DOHH2 (cell line): ENCODE measurements around the gene GATAD2B.
"Not testable (repeated sequence)": the region's sequence is repeated elsewhere in the genome, so short reads cannot be mapped to it uniquely, and the experiment has no call there.

Experiments
- H3F3A ChIP-seq: fragments of 200-600 bp; sonication (generic), shearing (Covaris generic); 2 replicates; pipeline ENCODE4 v1.6.0; 2016; ENCODE audit warnings: antibody characterized with exemption, mild to moderate bottlenecking; ENCODE audit not compliant: control insufficient read depth, insufficient read depth
- H3K27ac ChIP-seq: fragments of 200-600 bp; sonication (generic); 2 replicates; pipeline ENCODE4 v1.5.1; 2014; ENCODE audit warnings: low read depth, mild to moderate bottlenecking, low read length, moderate library complexity
- H3K27me3 ChIP-seq: fragments of 200-600 bp; sonication (generic); 2 replicates; pipeline ENCODE4 v1.6.1; 2014; ENCODE audit warnings: mild to moderate bottlenecking, low read length, mixed read lengths; ENCODE audit not compliant: control insufficient read depth
- H3K36me3 ChIP-seq: fragments of 200-600 bp; sonication (generic); 2 replicates; pipeline ENCODE4 v1.6.1; 2014; ENCODE audit warnings: mild to moderate bottlenecking, low read length, moderate library complexity, mixed read lengths; ENCODE audit not compliant: control insufficient read depth
- H3K4me1 ChIP-seq: fragments of 200-600 bp; sonication (generic); 2 replicates; pipeline ENCODE4 v1.6.1; 2014; ENCODE audit warnings: mild to moderate bottlenecking, low read length, mixed read lengths; ENCODE audit not compliant: control insufficient read depth
- H3K4me2 ChIP-seq: fragments of 200-600 bp; sonication (generic); 2 replicates; pipeline ENCODE4 v1.6.0; 2014; ENCODE audit warnings: mild to moderate bottlenecking, low read length, moderate library complexity
- H3K4me3 ChIP-seq: fragments of 200-600 bp; sonication (generic); 2 replicates; pipeline ENCODE4 v1.5.1; 2014; ENCODE audit warnings: mild to moderate bottlenecking, low read length, mixed read lengths
- H3K79me2 ChIP-seq: fragments of 200-600 bp; sonication (generic); 2 replicates; pipeline ENCODE4 v1.6.1; 2014; ENCODE audit warnings: mild to moderate bottlenecking, low read length, mixed read lengths; ENCODE audit not compliant: control insufficient read depth
- H3K9me2 ChIP-seq: fragments of 200-600 bp; sonication (generic); replicated peaks from 2 replicates; pipeline ENCODE4 v1.6.1; 2014; ENCODE audit warnings: mild to moderate bottlenecking, low read length, mixed read lengths; ENCODE audit not compliant: control insufficient read depth
- H3K9me3 ChIP-seq: fragments of 200-600 bp; sonication (generic); 2 replicates; pipeline ENCODE4 v1.6.1; 2014; ENCODE audit warnings: antibody characterized with exemption, low read length, mixed read lengths; ENCODE audit not compliant: control insufficient read depth, insufficient read depth
- H4K20me1 ChIP-seq: fragments of 200-600 bp; sonication (generic); 2 replicates; pipeline ENCODE4 v1.6.0; 2014; ENCODE audit warnings: low read depth, mild to moderate bottlenecking, antibody characterized with exemption, low read length, moderate library complexity; ENCODE audit not compliant: control insufficient read depth, insufficient read depth
- CTCF ChIP-seq: fragments of 200-600 bp; sonication (generic); IDR thresholded peaks from one replicate; pipeline ENCODE4 v1.5.1; 2014; ENCODE audit warnings: antibody characterized with exemption, mild to moderate bottlenecking, low read depth, low read length; ENCODE audit not compliant: poor library complexity, severe bottlenecking
- EZH2phosphoT487 ChIP-seq: fragments of 200-600 bp; sonication (generic); IDR thresholded peaks from 2 replicates; pipeline ENCODE4 v1.6.1; 2017; ENCODE audit warnings: borderline replicate concordance, mild to moderate bottlenecking, antibody characterized with exemption, low read length, moderate library complexity, mixed read lengths

Gene GATAD2B

GRCh38 chr1:153833968-153834367 lies 88.8 kb downstream of the GATAD2B start:
- H3F3A ChIP-seq, H3K9me2 ChIP-seq: not testable (repeated sequence)
- peaks cover 74% of the 10 kb centered on the region for H3K79me2 ChIP-seq

GRCh38 chr1:153833171-153833570 lies 89.6 kb downstream of the GATAD2B start:
- Histone ChIP-seq H3K4me2 (no peak overlapping the region), H3K27ac (no peak overlapping the region), H3F3A (no peaks in the 10 kb centered on the region), H3K9me3 (no peaks in the 10 kb centered on the region), H4K20me1 (no peaks in the 10 kb centered on the region), H3K4me3 (no peak overlapping the region), H3K79me2 (peaks cover 73% of the 10 kb centered on the region), H3K27me3 (no peaks in the 10 kb centered on the region), H3K4me1 (no peaks in the 10 kb centered on the region), H3K36me3 (peaks cover 9% of the 10 kb centered on the region), H3K9me2 (no peaks in the 10 kb centered on the region)
- no peak for TF ChIP-seq CTCF
- TF ChIP-seq EZH2phosphoT487, result no peak

More at GRCh38 chr1:153833968-153834367, 88.8 kb downstream of the GATAD2B start:
- H3K27ac ChIP-seq, H3K4me3 ChIP-seq, H4K20me1 ChIP-seq, H3K4me1 ChIP-seq, H3K27me3 ChIP-seq, H3K4me2 ChIP-seq, H3K36me3 ChIP-seq, H3K9me3 ChIP-seq: not testable (repeated sequence)

- TF ChIP-seq EZH2phosphoT487, result no peak
- TF ChIP-seq CTCF, result no peak
- Histone ChIP-seq H3K9me2 (no peaks in the 10 kb centered on the region), H3K4me3 (no peak overlapping the region), H3K79me2 (peaks cover 74% of the 10 kb centered on the region), H3K27me3 (no peaks in the 10 kb centered on the region), H3K27ac (no peak overlapping the region), H3K36me3 (peaks cover 18% of the 10 kb centered on the region), H3K4me2 (no peak overlapping the region), H4K20me1 (no peaks in the 10 kb centered on the region), H3F3A (peaks cover 5% of the 10 kb centered on the region; the same call in 1 of the 2 replicates), H3K4me1 (peaks cover 2% of the 10 kb centered on the region), H3K9me3 (no peaks in the 10 kb centered on the region)
Observed at GRCh38 chr1:153832293-153832692, 90.5 kb downstream of the GATAD2B start.

- Histone ChIP-seq H3K27ac (no peak overlapping the region), H3K4me2 (no peak overlapping the region), H3K27me3 (no peaks in the 10 kb centered on the region), H3K4me1 (peaks cover 15% of the 10 kb centered on the region), H3K9me2 (no peaks in the 10 kb centered on the region), H3K9me3 (no peaks in the 10 kb centered on the region), H3F3A (peaks cover 5% of the 10 kb centered on the region; the same call in 1 of the 2 replicates), H4K20me1 (no peaks in the 10 kb centered on the region), H3K36me3 (peaks cover 30% of the 10 kb centered on the region), H3K79me2 (peaks cover 76% of the 10 kb centered on the region), H3K4me3 (no peak overlapping the region)
- TF ChIP-seq CTCF (no peak), EZH2phosphoT487 (no peak)
Observed at GRCh38 chr1:153831026-153831425, 91.7 kb downstream of the GATAD2B start.
